GM12892 (cell line): Measurements from ENCODE around the gene RUSF1.

ENCODE experiments used
- POLR2A ChIP-seq: IDR thresholded peaks from 2 replicates; pipeline ENCODE4 v1.6.1; 2011; ENCODE audit warnings: low read depth, low read length, control low read depth
- POLR2AphosphoS5 ChIP-seq: IDR thresholded peaks from 2 replicates; pipeline ENCODE4 v1.6.1; 2011; ENCODE audit warnings: low read depth, low read length, control low read depth

- TF ChIP-seq POLR2AphosphoS5 = no peak
- TF ChIP-seq POLR2A = no peak
Measured at GRCh38 chr16:31496670-31497069, 11.5 kb downstream of the RUSF1 start.
